SK-N-SH (cell line): ENCODE measurements around the gene FOS. TPM values are rescaled to one million over a fixed set of nuclear protein-coding genes. Genes with fewer than 3 reads are reported as not detected.

Source experiments
- CTCF ChIA-PET: fragments of 300-600, 350-600 bp; formaldehyde crosslinking; extraction: SDS; loops from one replicate; lab custom pipeline; 2021; lab: Yijun Ruan, JAX
- POLR2A ChIA-PET: fragments of 350-600 bp; sonication (Branson Sonifier 250); formaldehyde crosslinking; extraction: SDS; loops from one replicate; lab custom pipeline; 2020; ENCODE audit warnings: antibody characterized with exemption, inconsistent platforms; lab: Yijun Ruan, JAX
- DNase-seq: peaks from one replicate; pipeline ENCODE4 v3.0.0; 2012
- H2AFZ ChIP-seq: fragments of 200-600 bp; sonication (generic); 2 replicates; pipeline ENCODE4 v1.8.1; 2016; ENCODE audit warnings: antibody characterized with exemption, mild to moderate bottlenecking, low read depth
- H3F3A ChIP-seq: fragments of 200-600 bp; sonication (generic); replicated peaks from 2 replicates; pipeline ENCODE3; 2016; ENCODE audit warnings: antibody characterized with exemption, mild to moderate bottlenecking; ENCODE audit not compliant: insufficient read depth
- H3K27ac ChIP-seq, 2 experiments: fragments of 200-500 bp in 1 of 2; fragments of 200-600 bp in 1 of 2; sonication (Bioruptor generic) in 1 of 2; sonication (generic), shearing (Covaris generic) in 1 of 2; 2 replicates each; pipeline versions ENCODE4 v1.5.1 to v1.6.1; 2014 to 2016; ENCODE audit warnings: low read depth in 2 of 2, inconsistent platforms in 1 of 2, low read length in 1 of 2, mild to moderate bottlenecking in 1 of 2, mixed read lengths in 1 of 2
- H3K27me3 ChIP-seq: fragments of 200-600 bp; sonication (generic), shearing (Covaris generic); 2 replicates; pipeline ENCODE4 v1.6.1; 2016; ENCODE audit warnings: mixed run types; ENCODE audit not compliant: insufficient read depth
- H3K36me3 ChIP-seq, 2 experiments: fragments of 200-500 bp in 1 of 2; fragments of 200-600 bp in 1 of 2; sonication (Bioruptor generic) in 1 of 2; sonication (generic) in 1 of 2; replicated peaks in 1 of 2; 2 replicates each; pipeline versions ENCODE3 to v1.5.1; 2014 to 2016; ENCODE audit warnings: low read length in 1 of 2, mild to moderate bottlenecking in 1 of 2; ENCODE audit not compliant: insufficient read depth in 2 of 2, control insufficient read depth in 1 of 2
- H3K4me1 ChIP-seq, 2 experiments: fragments of 200-500 bp in 1 of 2; fragments of 200-600 bp in 1 of 2; sonication (Bioruptor generic) in 1 of 2; sonication (generic), shearing (Covaris generic) in 1 of 2; 2 replicates each; pipeline versions ENCODE4 v1.5.1 to v1.6.1; 2014 to 2016; ENCODE audit warnings: low read depth in 1 of 2, low read length in 1 of 2, mixed run types in 1 of 2; ENCODE audit not compliant: insufficient read depth in 2 of 2, control insufficient read depth in 1 of 2
- H3K4me2 ChIP-seq: fragments of 200-600 bp; sonication (generic), shearing (Covaris generic); 2 replicates; pipeline ENCODE4 v1.6.1; 2017; ENCODE audit warnings: mixed run types
- H3K4me3 ChIP-seq, 2 experiments: fragments of 200-500 bp in 1 of 2; fragments of 200-600 bp in 1 of 2; sonication (Bioruptor generic) in 1 of 2; sonication (generic), shearing (Covaris generic) in 1 of 2; 2 replicates each; pipeline versions ENCODE4 v1.5.1 to v1.8.1; 2014 to 2016; ENCODE audit warnings: low read depth in 2 of 2, inconsistent platforms in 1 of 2, low read length in 1 of 2, mild to moderate bottlenecking in 1 of 2, mixed read lengths in 1 of 2, moderate library complexity in 1 of 2
- H3K79me2 ChIP-seq: fragments of 200-600 bp; sonication (generic); 2 replicates; pipeline ENCODE4 v1.8.1; 2017; ENCODE audit warnings: mild to moderate bottlenecking; ENCODE audit not compliant: insufficient read depth
- H3K9ac ChIP-seq: fragments of 200-600 bp; sonication (generic); 2 replicates; pipeline ENCODE4 v1.6.1; 2017; ENCODE audit warnings: mixed run types
- H3K9me2 ChIP-seq: fragments of 200-600 bp; sonication (generic); 2 replicates; pipeline ENCODE4 v1.6.1; 2017; ENCODE audit warnings: mixed run types
- H3K9me3 ChIP-seq: fragments of 200-600 bp; sonication (generic); 2 replicates; pipeline ENCODE4 v1.6.1; 2017; ENCODE audit warnings: mixed run types, mild to moderate bottlenecking, moderate library complexity
- H4K20me1 ChIP-seq: fragments of 200-600 bp; sonication (generic); 2 replicates; pipeline ENCODE4 v1.6.1; 2017; ENCODE audit warnings: mild to moderate bottlenecking, mixed run types; ENCODE audit not compliant: insufficient read depth
- CHD2 ChIP-seq: fragments of 150-350 bp; IDR thresholded peaks from 2 replicates; pipeline ENCODE4 v1.6.1; 2018; ENCODE audit warnings: low read length; ENCODE audit not compliant: partially characterized antibody
- CTCF ChIP-seq: fragments of 200-600 bp; sonication (generic); IDR thresholded peaks from 2 replicates; pipeline ENCODE4 v1.6.1; 2017; ENCODE audit warnings: antibody characterized with exemption, mild to moderate bottlenecking, moderate library complexity
- EP300 ChIP-seq, 2 experiments: IDR thresholded peaks; 2 replicates each; pipeline versions ENCODE4 v1.4.0 to v1.6.1; 2012; ENCODE audit warnings: borderline replicate concordance in 1 of 2, low read depth in 1 of 2, low read length in 1 of 2
- FOSL2 ChIP-seq: IDR thresholded peaks from 2 replicates; pipeline ENCODE4 v1.4.0; 2012; ENCODE audit warnings: low read depth, mild to moderate bottlenecking, moderate library complexity, borderline replicate concordance
- FOXJ3 ChIP-seq: sonication (generic); formaldehyde crosslinking; IDR thresholded peaks from 2 replicates; pipeline ENCODE4 v1.5.1; 2020; ENCODE audit warnings: mild to moderate bottlenecking, missing genetic modification reagents
- GABPA ChIP-seq: IDR thresholded peaks from 2 replicates; pipeline ENCODE4 v1.4.0; 2012; ENCODE audit warnings: low read depth, mild to moderate bottlenecking
- JUND ChIP-seq: IDR thresholded peaks from 2 replicates; pipeline ENCODE4 v1.4.0; 2012
- MAX ChIP-seq: IDR thresholded peaks from 2 replicates; pipeline ENCODE4 v1.4.0; 2012; ENCODE audit warnings: low read depth
- MEF2A ChIP-seq: IDR thresholded peaks from 2 replicates; pipeline ENCODE4 v1.4.0; 2012; ENCODE audit warnings: low read depth, borderline replicate concordance
- NFIC ChIP-seq: IDR thresholded peaks from 2 replicates; pipeline ENCODE4 v1.4.0; 2012; ENCODE audit warnings: borderline replicate concordance
- NRF1 ChIP-seq: IDR thresholded peaks from 2 replicates; pipeline ENCODE4 v1.6.1; 2012; ENCODE audit warnings: low read depth, mild to moderate bottlenecking, low read length
- PBX3 ChIP-seq: IDR thresholded peaks from 2 replicates; pipeline ENCODE4; 2012
- RAD21 ChIP-seq: IDR thresholded peaks from 2 replicates; pipeline ENCODE4 v1.6.1; 2012; ENCODE audit warnings: mild to moderate bottlenecking, low read length
- RFX5 ChIP-seq: IDR thresholded peaks from 2 replicates; pipeline ENCODE4 v1.6.1; 2012; ENCODE audit warnings: mild to moderate bottlenecking, improper control_type of control experiment, low read length
- SMC3 ChIP-seq: IDR thresholded peaks from 2 replicates; pipeline ENCODE4 v1.6.1; 2012; ENCODE audit warnings: low read depth, low read length, improper control_type of control experiment
- ZBTB33 ChIP-seq: IDR thresholded peaks from 2 replicates; pipeline ENCODE4 v1.4.0; 2012; ENCODE audit warnings: low read depth, borderline replicate concordance
- WGBS: methylation state at CpG from one replicate; pipeline ENCODE4 v1.1.6; 2017; ENCODE audit warnings: low lambda C conversion rate; 5-methylcytosine and 5-hydroxymethylcytosine counted together
- polyA plus RNA-seq, 3 experiments: library from polyadenylated mRNA; depleted of rRNA; stranded (reverse); fragments of >200 nt; gene quantifications; 2 replicates each; pipeline ENCODE4 v1.2.3, GENCODE V29; 2012

FOS gene
- polyA plus RNA-seq, 1 of the 3 experiments (the other 2 are of a cell fraction) = 309 TPM

DNA sequence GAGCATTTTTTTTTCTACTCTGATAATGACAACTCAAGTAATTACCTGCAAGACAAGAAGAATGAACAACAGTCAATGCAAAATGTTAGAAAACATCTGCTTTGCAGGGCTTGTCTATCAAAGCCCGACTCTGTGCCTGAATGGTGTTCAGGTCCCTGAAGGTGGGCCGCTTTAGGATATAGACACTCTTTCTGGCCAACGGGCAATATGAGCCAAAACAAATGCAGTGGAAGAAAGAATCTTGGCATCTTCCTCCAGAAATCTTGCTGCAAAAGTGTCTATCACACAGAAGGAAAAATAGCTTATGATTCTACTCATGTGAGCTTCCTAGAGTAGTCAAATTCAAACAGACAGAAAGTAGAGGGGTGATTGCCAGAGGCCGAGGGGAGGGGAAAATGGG is 32.7 kb downstream of the FOS start:
- no peak overlapping the region for H3K4me2 ChIP-seq
- no peaks in the 10 kb centered on the region for H3K36me3 ChIP-seq
- ChIA-PET CTCF (interaction anchor here (0.7 to 14.1 kb wide), 7 partner anchors 8 to 250 kb away, joined by 3 to 291 read pairs (median 5); partner anchors contain the start of gene NEK9), POLR2A (interaction anchor here (0.8 to 1.3 kb wide), 2 partner anchors 120 to 178 kb away, joined by 3 to 5 read pairs; no protein-coding TSS in a partner anchor)
- DNase-seq = no peak
- H3F3A ChIP-seq = no peaks in the 10 kb centered on the region
- H3K4me3 ChIP-seq = no peak overlapping the region
- no peak overlapping the region for H2AFZ ChIP-seq
- H3K27me3 ChIP-seq = no peaks in the 10 kb centered on the region
- H3K9me3 ChIP-seq = no peaks in the 10 kb centered on the region
- no peak overlapping the region for H3K9ac ChIP-seq
- H3K4me1 ChIP-seq = peaks cover 6 to 25% of the 10 kb centered on the region in 2 experiments; a peak in 2 of 4 replicates
- no peaks in the 10 kb centered on the region for H3K9me2 ChIP-seq
- H3K79me2 ChIP-seq = no peaks in the 10 kb centered on the region
- H3K27ac ChIP-seq = peak overlapping the region; percentile 33 to 67; a peak in 3 of 4 replicates
- no peak for TF ChIP-seq GABPA
- no peak for TF ChIP-seq ZBTB33
- TF ChIP-seq MEF2A = no peak
- TF ChIP-seq NRF1 = no peak
- no peak for TF ChIP-seq RFX5
- no peak for TF ChIP-seq RAD21
- no peak for TF ChIP-seq EP300 (IDR thresholded peaks at IDR 0.05; ENCODE audit: borderline replicate concordance in 1 of 2, low read depth in 1 of 2, low read length in 1 of 2)
- no peak for TF ChIP-seq SMC3
- TF ChIP-seq NFIC = no peak
- no peak for TF ChIP-seq CHD2
- TF ChIP-seq MAX = no peak
- TF ChIP-seq PBX3 = no peak
- 76% methylated on average over 4 of the region's 4 CpGs for WGBS
- H4K20me1 ChIP-seq = no peaks in the 10 kb centered on the region

- 97% methylated on average over 4 of the region's 4 CpGs for WGBS
Measured at GRCh38 chr14:75312341-75312740, 33.7 kb downstream of the FOS start.

More at GRCh38 chr14:75312341-75312740, 33.7 kb downstream of the FOS start:
- Histone ChIP-seq H3F3A (no peaks in the 10 kb centered on the region), H3K27ac (no peak overlapping the region), H3K9me2 (no peaks in the 10 kb centered on the region), H3K4me2 (no peak overlapping the region), H4K20me1 (no peaks in the 10 kb centered on the region), H2AFZ (no peak overlapping the region), H3K9ac (no peak overlapping the region), H3K79me2 (no peaks in the 10 kb centered on the region)
- DNase-seq = no peak
- CTCF ChIA-PET = interaction anchor here (1.0 to 14.1 kb wide), 3 partner anchors 176 to 249 kb away, joined by 3 to 291 read pairs (median 63); partner anchors contain the start of gene NEK9
- TF ChIP-seq FOXJ3 (no peak), FOSL2 (no peak), JUND (no peak), CTCF (no peak)
- TF ChIP-seq, all 33 proteins: peak for 0
- POLR2A ChIA-PET = no interaction called here
- Histone ChIP-seq H3K4me1 (peaks cover 6 to 25% of the 10 kb centered on the region in 2 experiments; a peak in 2 of 4 replicates), H3K27me3 (no peaks in the 10 kb centered on the region), H3K4me3 (no peak overlapping the region), H3K36me3 (no peaks in the 10 kb centered on the region), H3K9me3 (no peaks in the 10 kb centered on the region)
